Spleen (tissue), 7 donors: ENCODE results near the gene SEMA3E.

Experiments
- POLR2AphosphoS5 ChIP-seq, 3 donors: sonication (generic); formaldehyde crosslinking; IDR thresholded peaks; one replicate each; pipeline ENCODE4 v1.5.1; 2017; ENCODE audit warnings: antibody characterized with exemption in 3 of 3
- TF ChIP-seq, protein P1 (sequence below), 11 experiments: fragments of 200-600 bp in 7 of 11; fragments of 450-650 bp in 4 of 11; sonication (generic) in 4 of 11; IDR thresholded peaks in 8 of 11; conservative IDR thresholded peaks in 3 of 11; 1 replicate in 7 of 11; 2 replicates in 4 of 11; pipeline versions ENCODE4 v1.4.0 to v1.8.0; 2016 to 2021; ENCODE audit warnings: antibody characterized with exemption in 11 of 11, inconsistent platforms in 4 of 11, mild to moderate bottlenecking in 1 of 11
- donor health status: DM: no; HTN: no; CAD: no; lungs with moderate emphysema.
- donor health status: DM: no; HTN: no; CAD: no.
- donor health status: DM: no; HTN: no; CAD: no.

DNA sequence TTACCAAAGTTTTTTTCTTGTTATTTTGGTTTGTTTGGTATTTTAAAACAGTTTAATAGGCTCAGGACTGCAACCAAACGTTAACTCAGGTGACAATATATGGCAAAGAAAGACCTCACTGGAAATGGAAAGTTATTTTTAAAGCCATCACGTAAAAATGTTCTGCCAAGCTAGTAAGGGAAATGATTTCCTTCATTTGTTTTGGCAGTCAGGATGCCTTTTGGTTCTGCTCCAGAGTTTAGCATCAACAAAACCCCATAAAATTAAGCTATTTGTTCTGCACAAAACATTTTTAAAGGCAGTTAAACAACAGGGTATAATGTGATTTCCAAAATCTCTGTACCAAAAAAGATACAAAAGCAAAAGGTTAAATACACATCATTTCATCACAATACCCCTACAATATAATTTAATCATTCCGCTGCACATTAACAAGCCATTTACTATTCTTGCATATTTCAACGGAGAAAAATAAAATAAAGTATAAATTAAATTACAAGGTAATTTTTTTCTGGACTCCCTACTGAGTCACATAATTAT lies 172.4 kb downstream of the SEMA3E start:
- TF ChIP-seq, protein P1, sequence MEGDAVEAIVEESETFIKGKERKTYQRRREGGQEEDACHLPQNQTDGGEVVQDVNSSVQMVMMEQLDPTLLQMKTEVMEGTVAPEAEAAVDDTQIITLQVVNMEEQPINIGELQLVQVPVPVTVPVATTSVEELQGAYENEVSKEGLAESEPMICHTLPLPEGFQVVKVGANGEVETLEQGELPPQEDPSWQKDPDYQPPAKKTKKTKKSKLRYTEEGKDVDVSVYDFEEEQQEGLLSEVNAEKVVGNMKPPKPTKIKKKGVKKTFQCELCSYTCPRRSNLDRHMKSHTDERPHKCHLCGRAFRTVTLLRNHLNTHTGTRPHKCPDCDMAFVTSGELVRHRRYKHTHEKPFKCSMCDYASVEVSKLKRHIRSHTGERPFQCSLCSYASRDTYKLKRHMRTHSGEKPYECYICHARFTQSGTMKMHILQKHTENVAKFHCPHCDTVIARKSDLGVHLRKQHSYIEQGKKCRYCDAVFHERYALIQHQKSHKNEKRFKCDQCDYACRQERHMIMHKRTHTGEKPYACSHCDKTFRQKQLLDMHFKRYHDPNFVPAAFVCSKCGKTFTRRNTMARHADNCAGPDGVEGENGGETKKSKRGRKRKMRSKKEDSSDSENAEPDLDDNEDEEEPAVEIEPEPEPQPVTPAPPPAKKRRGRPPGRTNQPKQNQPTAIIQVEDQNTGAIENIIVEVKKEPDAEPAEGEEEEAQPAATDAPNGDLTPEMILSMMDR (IDR thresholded peaks at IDR 0.05 in 8 of 11, conservative IDR thresholded peaks at IDR 0.05 in 3 of 11): no peak
- TF ChIP-seq POLR2AphosphoS5 (IDR thresholded peaks at IDR 0.05): no peak
